Fibroblast of skin of left biceps (primary cell): ENCODE measurements around the gene C1orf174.

Experiments used
- DNase-seq, 2 experiments: peaks; one replicate each; pipeline ENCODE4 v3.0.0-alpha.2; 2013; ENCODE audit warnings: low read depth in 2 of 2

C1orf174 gene

DNA sequence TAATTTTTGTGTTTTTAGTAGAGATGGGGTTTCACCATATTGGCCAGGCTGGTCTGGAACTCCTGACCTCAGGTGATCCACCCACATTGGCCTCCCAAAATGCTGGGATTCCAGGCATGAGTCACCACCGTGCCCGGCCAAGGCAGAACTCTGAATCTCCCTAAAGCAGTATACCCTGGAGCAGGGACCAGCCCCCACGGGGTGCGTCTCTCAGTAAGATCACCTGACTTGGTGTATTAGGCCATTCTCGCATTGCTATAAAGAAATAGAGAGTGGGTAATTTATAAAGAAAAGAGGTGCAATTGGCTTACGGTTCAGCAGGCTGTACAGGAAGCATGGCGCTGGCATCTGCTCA is 28.6 kb downstream of the C1orf174 start:
- DNase-seq: no peak

DNA sequence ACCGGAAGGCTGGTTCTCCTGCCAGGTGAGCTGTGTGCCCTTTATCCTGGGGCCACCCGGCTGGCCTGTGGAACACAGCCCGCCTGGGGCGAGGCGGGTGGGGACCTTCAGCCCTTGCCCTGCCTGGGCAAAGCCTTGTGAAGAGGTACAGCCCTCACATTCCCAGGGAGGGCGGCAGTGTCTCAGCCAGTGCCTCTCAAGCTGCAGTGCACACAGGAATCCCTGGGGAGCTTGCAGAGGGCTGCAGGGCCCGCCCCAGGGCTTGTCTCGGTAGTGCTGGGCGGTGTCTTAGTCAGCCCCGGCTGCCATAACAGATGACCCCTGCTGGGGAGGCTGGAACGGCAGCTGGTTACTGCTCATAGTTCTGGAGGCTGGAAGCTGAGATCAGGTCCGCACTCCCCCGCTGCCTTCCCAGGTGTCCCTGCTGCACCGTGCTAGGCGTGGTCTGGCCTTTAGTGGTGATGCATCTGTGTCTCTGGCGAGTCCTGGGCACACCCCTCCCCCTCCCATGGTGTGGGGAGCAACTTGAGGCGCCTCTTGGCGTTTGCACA is 30.2 kb downstream of the C1orf174 start:
- no peak for DNase-seq

DNA sequence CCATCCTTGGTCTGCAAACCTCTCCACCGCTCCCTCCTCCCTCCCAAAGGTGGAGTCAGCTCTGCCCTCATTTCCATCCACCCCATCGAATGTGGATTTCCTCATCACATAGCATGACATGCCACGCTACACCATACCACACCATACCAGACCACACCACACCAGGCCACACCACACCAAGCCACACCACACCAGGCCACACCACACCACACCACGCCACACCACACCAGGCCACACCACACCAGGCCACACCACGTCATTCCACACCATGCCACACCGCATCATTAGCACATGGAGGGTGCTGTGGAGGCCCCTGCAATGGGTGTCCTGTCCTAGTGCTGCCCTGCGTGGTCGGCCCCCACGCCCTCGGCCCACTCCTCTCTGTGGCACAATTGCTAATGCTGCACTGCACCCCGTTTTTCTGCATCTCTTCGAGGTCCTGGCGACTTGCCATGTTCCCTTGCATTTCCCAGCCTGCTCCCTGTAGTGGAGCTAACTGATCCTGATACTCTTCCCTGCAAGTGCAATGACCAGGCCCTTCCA is 31.5 kb downstream of the C1orf174 start:
- no peak for DNase-seq

DNA sequence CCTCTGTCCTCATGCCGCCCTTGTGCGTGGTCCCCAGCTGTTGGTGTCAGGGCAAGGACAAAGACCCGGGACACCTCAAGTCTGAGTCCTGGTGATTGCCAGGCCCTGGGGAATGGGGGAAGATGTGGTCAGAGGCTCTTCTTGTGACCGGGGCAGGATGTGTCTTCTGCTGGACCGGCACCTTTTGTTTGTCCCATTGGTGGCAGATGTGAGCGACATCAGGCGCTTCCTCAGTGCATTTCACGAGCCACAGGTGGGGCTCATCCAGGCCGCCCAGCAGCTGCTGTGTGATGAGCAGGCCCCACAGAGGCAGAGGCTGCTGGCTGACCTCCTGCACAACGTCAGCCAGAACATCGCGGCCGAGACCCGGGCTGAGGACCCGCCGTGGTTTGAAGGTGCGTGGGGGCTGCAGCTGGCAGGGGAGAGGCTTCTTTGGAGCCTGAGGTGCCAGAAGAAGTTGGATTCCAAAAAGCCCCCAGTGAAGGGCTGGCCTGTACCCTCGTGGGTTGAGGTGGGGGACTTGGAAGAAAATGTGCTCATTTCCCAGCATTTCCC is 34.4 kb downstream of the C1orf174 start:
- DNase-seq: no peak

DNA sequence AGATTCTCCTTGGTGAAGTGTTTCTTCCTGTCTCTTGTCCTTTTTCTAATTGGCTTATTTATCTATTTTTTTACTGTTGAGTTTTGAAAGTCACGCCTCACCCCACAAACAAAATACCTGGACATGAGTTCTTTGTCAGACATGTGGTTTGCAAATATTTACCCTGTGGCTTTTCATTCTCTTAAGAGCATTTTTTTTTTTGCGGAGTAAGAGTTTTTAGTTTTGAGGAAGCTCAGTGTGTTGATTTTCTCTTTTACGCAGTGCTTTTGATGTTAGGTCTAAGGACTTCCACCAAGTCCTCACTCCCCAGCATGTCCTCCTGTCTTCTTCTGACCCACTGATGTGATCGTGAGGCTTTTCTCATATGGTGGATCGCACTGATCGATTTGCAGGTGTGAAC is 35.2 kb downstream of the C1orf174 start:
- DNase-seq: no peak

DNA sequence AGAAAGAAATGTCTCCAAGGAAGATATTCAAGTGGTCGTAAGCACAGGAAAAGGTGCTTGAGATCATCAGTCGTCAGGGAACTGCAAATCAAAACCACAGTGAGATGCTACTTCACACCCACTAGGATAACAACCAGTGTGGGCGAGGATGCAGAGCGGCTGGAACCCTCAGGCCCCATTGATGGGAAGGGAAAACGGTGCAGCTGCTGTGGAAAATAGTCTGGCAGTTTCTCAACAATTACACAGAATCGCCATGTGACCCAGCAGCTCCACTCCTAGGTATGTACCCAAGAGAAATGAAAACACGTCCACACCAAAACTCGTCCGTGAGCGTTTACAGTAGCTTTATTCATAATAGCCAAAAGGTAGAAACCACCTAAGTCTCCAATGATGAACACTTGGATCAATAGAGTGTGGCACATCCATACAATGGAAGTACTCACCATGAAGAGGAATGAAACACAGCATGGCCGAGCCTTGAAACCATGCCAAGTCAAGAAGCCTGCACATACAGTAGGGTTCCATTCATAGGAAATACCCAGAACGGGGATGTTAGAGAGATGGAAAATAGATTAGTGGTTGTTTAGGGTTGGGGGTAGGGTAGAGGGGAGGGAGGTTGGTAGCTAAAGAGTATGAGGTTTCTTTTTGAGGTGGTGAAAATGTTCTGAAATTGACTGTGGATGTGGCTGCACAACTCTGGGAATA is 36.7 kb downstream of the C1orf174 start:
- no peak for DNase-seq

DNA sequence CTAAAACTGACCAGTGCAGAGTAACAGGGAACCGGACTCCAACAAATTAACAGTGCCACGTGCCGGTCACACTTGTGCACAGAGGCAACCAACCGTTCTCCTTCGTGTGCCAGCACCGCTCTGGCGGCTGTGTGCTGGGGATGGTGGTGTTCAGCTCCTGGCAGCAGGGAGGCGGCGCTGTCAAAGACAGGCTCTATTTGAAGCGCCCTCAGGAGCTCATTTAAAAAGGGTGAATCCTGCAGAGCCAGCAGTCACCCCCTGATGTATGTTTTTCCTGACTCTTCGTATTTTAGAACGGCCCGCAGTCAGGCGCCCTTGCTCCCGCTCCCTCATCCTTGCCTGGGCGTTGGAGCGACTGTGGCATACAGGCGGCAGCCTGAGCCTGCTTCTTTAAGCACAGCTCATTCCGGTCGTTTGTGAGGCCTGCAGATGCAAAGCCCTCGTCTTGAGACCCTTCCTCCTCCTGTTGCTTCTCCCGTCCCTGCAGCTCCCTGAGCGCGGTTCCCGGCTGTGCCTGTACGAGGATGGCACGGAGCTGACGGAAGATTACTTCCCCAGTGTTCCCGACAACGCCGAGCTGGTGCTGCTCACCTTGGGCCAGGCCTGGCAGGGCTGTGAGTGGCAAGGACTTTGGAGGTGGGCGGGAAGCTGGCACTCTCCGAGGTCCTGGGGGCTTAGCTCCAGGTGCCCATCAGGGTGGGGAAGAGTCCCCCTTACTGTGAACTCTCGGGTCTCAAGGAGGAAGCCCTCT is 41.7 kb downstream of the C1orf174 start:
- no peak for DNase-seq

DNA sequence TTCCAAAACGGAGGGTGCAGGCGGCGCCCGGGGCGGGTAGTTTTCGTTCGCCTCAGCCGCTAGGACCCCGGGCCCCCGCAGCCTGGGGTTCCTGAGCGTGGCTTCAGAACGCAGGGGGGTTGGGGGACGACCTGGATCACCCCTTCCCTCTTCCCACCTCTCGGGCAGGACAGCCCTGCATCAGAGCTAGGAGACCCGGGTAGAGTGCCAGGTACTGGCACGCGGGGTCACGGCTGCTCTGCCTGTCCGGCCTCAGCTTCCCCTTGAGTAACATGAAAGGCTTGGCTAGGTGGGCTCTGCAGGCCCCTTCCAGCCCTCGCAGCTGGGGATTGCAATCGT is 42.3 kb downstream of the C1orf174 start:
- DNase-seq: no peak

DNA sequence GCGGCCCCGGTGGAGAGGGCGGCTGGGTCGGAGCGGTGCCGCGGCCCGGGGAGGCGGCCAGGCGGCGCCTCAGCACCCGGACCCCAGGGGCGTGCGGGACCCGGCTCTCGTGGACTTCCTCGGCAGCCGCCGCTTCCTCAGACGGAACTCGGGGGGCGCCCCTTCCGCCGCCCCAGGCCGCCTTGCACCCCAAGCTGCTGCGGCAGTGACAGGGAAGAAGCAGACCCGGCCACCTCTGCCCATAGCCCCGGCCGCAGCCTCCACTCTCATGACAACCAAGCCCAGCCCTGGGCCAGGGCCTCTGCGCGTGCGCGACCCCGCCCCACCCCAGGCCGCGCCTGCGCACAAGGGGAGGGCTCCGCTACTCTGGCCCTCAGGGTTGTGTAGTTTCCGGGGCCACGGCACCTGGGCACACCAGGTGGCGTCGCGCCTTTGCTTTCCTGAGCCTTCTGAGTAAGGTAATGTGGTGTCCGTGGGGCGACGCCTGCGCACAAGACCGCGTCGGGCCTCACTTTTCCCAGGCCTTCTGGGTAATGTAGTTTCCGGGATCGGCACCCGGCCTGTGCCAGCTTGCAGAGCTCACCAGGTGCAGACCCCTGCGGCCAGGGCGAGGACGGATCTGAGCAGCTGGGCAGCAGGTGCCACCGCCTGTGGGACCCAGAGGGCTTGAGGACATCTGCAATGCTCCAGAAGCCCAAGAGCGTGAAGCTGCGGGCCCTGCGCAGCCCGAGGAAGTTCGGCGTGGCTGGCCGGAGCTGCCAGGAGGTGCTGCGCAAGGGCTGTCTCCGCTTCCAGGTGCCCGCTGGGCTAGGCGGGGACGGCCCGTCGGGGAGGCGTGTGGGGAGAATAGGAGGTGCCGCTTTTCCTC is 42.9 kb downstream of the C1orf174 start, which contains the start of the genes CEP104 and DFFB:
Gene CEP104 (minus strand): TSS at position 289 of the 868 bp plus-strand sequence. CDS start 4,804 bp downstream, outside the sequence.
Gene DFFB (plus strand): TSS at position 554 of the 868 bp plus-strand sequence. CDS start 128 bp downstream, at position 682.
- peak; percentile 36 to 41 for DNase-seq

DNA sequence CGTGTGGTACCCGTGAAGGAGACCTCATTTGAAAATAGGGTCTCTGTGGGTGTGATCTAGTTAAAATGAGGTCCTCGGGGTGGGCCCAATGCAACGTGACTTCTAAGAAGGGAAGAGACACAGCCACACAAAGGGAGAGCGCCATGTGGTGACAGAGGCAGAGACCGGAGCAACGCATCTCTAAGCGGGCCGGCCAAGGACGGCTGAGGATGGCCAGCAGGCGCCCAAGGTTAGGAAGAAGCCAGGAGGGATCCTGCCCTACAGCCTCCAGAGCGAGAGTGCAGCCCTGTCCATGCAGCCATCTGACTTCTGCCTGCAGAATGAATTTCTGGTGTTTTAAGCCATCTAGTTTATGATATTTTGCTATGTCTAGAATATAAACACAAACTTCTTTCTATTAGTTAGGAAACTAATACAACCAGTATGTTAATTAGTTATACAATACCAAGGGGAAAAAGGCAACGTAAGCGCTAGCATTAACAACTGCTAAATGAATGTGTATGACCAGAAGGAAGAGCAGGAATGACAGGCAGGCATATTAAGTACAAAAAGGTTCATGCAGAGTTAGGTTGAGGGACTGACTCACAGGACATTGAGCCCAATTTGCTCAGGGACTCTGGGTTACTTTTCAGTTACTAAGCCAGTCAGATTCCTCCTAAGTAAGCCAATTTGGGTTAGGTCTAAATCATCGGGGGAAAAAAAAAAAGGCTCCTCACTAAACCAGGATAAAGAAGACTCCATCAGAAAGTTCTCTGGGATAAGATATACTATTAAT is 47.2 kb downstream of the C1orf174 start:
- no peak for DNase-seq

DNA sequence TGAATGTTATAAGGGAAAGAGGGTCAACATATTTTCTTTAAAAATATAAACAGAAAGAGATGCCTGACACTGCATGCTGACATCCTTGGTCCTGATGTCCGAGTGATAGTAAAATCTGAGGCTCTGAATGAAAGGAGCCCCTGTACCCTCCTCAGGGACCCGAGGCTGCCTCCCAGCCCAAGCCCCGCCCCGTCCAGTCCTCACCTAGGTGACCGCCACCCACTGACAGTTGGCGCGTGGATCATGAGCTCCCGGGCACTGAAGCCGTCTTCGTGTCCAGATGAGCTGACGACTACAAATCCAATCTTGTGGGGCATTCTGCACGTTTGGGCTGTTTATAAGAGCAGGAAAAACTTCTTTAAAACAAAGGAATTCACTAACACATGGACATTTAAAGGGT is 48.0 kb downstream of the C1orf174 start:
- DNase-seq: no peak

DNA sequence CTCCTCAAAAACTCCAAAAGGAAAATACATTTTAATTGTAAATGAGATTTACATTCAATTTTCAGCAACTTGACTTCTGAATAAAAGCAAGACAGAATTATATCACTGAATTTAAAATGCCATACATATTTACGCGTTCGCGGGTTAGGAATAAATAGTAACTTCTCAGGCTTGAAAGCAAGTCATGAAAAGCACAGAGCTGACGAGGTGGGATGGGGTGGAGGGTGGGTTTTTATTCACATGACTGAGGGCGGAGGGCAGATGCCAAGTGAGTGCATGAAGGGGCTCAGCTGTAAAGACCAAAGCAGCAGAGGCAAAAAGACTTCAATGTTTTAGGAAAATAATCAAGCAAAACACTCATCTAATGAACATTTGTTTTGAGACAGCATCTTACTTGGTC is 48.8 kb downstream of the C1orf174 start:
- DNase-seq: no peak

DNA sequence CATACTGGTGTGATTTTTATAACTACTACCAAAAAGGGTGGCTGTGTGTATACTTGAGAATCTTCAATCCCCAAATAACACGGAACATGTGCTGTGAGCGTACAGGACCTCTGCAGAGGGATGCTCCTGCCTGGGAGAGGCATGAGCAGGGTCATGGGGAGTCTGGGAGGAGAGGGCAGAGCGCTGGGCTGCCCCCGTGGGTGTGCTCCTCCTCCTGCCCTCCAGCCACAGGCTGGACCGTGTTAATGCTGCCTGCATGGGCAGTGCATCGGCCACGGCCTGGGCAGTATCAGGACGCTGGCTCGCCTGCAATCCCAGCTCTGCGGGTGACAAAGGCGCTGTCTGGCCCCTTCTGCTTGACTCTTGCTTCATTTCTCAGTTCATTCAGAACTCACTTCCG is 49.2 kb downstream of the C1orf174 start:
- no peak for DNase-seq

DNA sequence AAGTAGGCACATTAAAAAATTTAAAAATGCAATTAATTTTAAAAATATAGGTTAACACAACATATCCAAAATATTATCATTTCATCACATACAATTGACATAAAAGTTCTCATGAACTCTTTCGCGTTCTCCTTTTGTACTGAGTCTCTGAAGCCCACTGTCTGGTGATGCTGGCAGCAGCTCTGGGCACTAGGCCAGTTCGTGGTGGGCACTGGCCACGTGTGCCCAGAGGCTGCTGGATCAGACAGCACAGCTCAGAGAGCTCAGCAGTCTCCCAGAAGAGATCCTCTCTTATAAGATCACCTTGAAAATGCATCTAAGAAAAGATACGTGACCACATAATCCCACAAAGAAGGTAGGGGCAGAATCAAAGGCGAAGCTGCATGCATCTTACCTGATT is 53.0 kb downstream of the C1orf174 start:
- no peak for DNase-seq

DNA sequence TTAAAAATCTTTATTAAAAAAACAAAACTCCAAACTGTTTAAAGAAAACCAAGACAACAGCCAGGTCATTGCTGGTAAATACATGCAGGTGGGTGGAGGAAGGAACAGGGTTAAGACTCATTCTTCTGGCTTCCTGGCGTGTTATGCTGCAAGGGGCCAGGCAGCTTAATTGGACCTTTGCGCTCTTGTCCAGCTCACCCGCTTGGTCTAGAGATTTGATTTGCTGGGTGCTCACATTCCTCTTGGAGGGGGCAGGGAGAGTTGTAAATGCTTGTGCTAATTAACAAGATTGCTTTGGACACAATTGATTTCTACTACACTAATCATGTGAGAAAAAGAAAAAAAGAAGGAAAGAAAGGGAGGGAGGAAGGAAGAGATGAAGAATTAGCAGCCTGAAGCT is 53.5 kb downstream of the C1orf174 start:
- DNase-seq: no peak

DNA sequence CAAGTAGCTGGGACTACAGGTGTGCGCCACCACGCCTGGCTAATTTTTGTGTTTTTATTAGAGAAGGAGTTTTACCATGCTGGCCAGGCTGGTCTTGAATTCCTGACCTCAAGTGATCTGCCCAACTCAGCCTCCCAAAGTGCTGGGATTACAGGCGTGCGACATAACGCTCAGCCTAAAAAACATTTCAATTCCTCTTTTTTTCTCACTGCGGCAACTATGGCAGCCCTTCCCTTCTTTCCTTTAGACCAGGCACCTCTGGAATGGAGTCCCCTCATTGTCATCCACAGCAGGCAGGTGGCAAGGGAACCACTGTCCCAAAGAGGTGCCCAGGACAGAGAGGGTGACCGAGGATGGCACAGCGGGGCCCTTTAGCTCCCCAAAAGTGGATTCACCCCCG is 57.2 kb downstream of the C1orf174 start:
- DNase-seq: no peak

DNA sequence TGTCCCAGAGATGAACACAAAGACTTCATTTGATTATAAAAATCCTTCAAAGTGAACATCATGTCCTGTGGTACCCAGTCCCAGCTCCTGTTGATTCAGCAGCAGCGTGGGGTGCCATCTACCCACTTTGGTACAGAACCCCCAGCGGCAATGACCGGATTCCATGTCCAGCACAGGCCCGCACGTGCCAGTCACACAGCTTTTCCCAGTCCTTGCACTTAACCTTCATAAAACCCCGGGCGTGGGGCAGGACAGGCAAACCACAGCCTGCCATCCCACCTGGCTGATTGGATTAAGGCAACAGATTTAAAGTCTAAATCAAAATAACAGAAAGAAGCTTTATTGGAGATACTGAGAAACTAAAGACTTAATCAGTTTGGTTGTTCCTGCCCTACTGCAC is 58.6 kb downstream of the C1orf174 start:
- DNase-seq: no peak
